Trophoblast cell (in vitro differentiated cells and primary cell): Measurements from ENCODE around the gene FUT4.

Source experiments
- DNase-seq, 2 donors: peaks; one replicate each; pipeline ENCODE4 v3.0.0-alpha.2; 2016
- H2AFZ ChIP-seq: 2 replicates; pipeline ENCODE4 v1.6.1; 2013; ENCODE audit warnings: low read length, moderate library complexity, mild to moderate bottlenecking; ENCODE audit not compliant: insufficient read depth, poor library complexity
- H2AK5ac ChIP-seq: 2 replicates; pipeline ENCODE4 v1.6.1; 2013; ENCODE audit warnings: mild to moderate bottlenecking, low read length
- H2BK120ac ChIP-seq: 2 replicates; pipeline ENCODE4 v1.6.1; 2013; ENCODE audit warnings: low read length, mild to moderate bottlenecking, moderate library complexity; ENCODE audit not compliant: insufficient read depth, poor library complexity
- H2BK12ac ChIP-seq: 2 replicates; pipeline ENCODE4 v1.6.1; 2013; ENCODE audit warnings: mild to moderate bottlenecking, low read length, moderate library complexity
- H2BK5ac ChIP-seq: 2 replicates; pipeline ENCODE4 v1.6.1; 2013; ENCODE audit warnings: low read length, low read depth, moderate library complexity, mild to moderate bottlenecking; ENCODE audit not compliant: poor library complexity
- H3K14ac ChIP-seq: 2 replicates; pipeline ENCODE4 v1.6.1; 2013; ENCODE audit warnings: mild to moderate bottlenecking, low read length
- H3K18ac ChIP-seq: 2 replicates; pipeline ENCODE4 v1.6.1; 2013; ENCODE audit warnings: mild to moderate bottlenecking, low read length
- H3K23ac ChIP-seq: 2 replicates; pipeline ENCODE4 v1.6.1; 2013; ENCODE audit warnings: low read length
- H3K27ac ChIP-seq: 2 replicates; pipeline ENCODE4 v1.5.1; 2013; ENCODE audit warnings: low read depth, mild to moderate bottlenecking, inconsistent platforms, low read length, moderate library complexity
- H3K27me3 ChIP-seq: 2 replicates; pipeline ENCODE4 v1.6.1; 2013; ENCODE audit warnings: inconsistent platforms, mild to moderate bottlenecking, low read length, moderate library complexity; ENCODE audit not compliant: insufficient read depth
- H3K36me3 ChIP-seq, 2 experiments: 1 replicate in 1 of 2; 2 replicates in 1 of 2; pipeline ENCODE4 v1.6.1; 2013; ENCODE audit warnings: low read length in 2 of 2, mild to moderate bottlenecking in 2 of 2, moderate library complexity in 1 of 2; ENCODE audit not compliant: insufficient read depth in 2 of 2, control insufficient read depth in 1 of 2
- H3K4ac ChIP-seq: 2 replicates; pipeline ENCODE4 v1.6.1; 2013; ENCODE audit warnings: low read depth, mild to moderate bottlenecking, low read length, moderate library complexity
- H3K4me1 ChIP-seq, 2 experiments: 1 replicate in 1 of 2; 2 replicates in 1 of 2; pipeline ENCODE4 v1.6.1; 2013; ENCODE audit warnings: low read length in 2 of 2, mild to moderate bottlenecking in 2 of 2, moderate library complexity in 1 of 2; ENCODE audit not compliant: insufficient read depth in 2 of 2, control insufficient read depth in 1 of 2
- H3K4me2 ChIP-seq: 2 replicates; pipeline ENCODE4 v1.6.1; 2013; ENCODE audit warnings: inconsistent platforms, mild to moderate bottlenecking, low read length, moderate library complexity
- H3K4me3 ChIP-seq: 2 replicates; pipeline ENCODE4 v1.5.1; 2013; ENCODE audit warnings: mild to moderate bottlenecking, low read depth, low read length, inconsistent platforms
- H3K79me1 ChIP-seq: one replicate; pipeline ENCODE4 v1.6.1; 2013; ENCODE audit warnings: low read length
- H3K79me2 ChIP-seq: 2 replicates; pipeline ENCODE4 v1.6.1; 2013; ENCODE audit warnings: low read length, mild to moderate bottlenecking; ENCODE audit not compliant: control insufficient read depth, insufficient read depth, poor library complexity
- H3K9ac ChIP-seq: 2 replicates; pipeline ENCODE4 v1.6.1; 2013; ENCODE audit warnings: mild to moderate bottlenecking, low read length
- H3K9me3 ChIP-seq: 2 replicates; pipeline ENCODE4 v1.6.1; 2013; ENCODE audit warnings: low read depth, mild to moderate bottlenecking, control low read depth, inconsistent platforms, low read length; ENCODE audit not compliant: insufficient read depth
- H4K12ac ChIP-seq: 2 replicates; pipeline ENCODE4 v1.6.1; 2013; ENCODE audit warnings: low read depth, mild to moderate bottlenecking, low read length, moderate library complexity
- H4K8ac ChIP-seq: 2 replicates; pipeline ENCODE4 v1.6.1; 2013; ENCODE audit warnings: low read depth, mild to moderate bottlenecking, low read length, moderate library complexity
- H4K91ac ChIP-seq: one replicate; pipeline ENCODE4 v1.6.1; 2013; ENCODE audit warnings: low read depth, mild to moderate bottlenecking, low read length, moderate library complexity
- WGBS: extraction: QIAGEN DNeasy Blood & Tissue Kit; methylation state at CpG from one replicate; pipeline ENCODE4 v1.1.7; 2013; ENCODE audit warnings: missing lambda C conversion rate; ENCODE audit not compliant: insufficient read length, insufficient coverage; ENCODE audit errors: extremely low coverage; 5-methylcytosine and 5-hydroxymethylcytosine counted together

FUT4 gene

DNA sequence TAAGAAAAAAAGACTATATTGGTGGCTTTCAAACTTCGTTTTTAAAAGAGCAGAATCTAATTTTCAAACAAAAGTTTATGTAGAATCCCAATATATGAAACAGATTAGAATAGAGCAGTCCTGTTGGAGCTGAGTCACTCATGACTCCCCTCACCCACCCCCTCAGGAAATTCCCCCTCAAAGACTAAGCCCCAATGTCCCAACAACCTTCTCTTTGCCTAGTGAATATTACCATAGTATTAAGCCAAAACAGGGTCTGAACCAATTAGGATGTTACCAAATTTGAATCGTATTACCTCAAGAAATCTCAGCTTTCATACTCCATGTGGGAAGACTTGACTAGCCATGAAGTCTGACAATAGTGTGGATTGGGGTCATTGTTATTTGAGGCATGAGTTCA lies 15.6 kb downstream of the FUT4 start:
- no peak for DNase-seq
- Histone ChIP-seq H4K8ac (no peak overlapping the region), H3K14ac (no peak overlapping the region), H3K79me2 (no peaks in the 10 kb centered on the region), H3K4me2 (no peak overlapping the region), H4K91ac (no peak overlapping the region), H3K36me3 (no peaks in the 10 kb centered on the region), H4K12ac (no peak overlapping the region), H3K27me3 (no peaks in the 10 kb centered on the region), H3K4me3 (no peak overlapping the region), H3K4ac (no peak overlapping the region), H2BK5ac (no peak overlapping the region), H3K9me3 (no peaks in the 10 kb centered on the region), H3K79me1 (peaks cover 3% of the 10 kb centered on the region), H3K9ac (no peak overlapping the region), H2AFZ (no peak overlapping the region), H2BK120ac (no peak overlapping the region), H3K4me1 (peaks cover 9 to 10% of the 10 kb centered on the region in 2 experiments), H2AK5ac (no peak overlapping the region), H3K18ac (no peak overlapping the region), H3K27ac (no peak overlapping the region), H2BK12ac (no peak overlapping the region), H3K23ac (no peak overlapping the region)
- no CpG with 5 or more reads among the region's 2 CpGs for WGBS

DNA sequence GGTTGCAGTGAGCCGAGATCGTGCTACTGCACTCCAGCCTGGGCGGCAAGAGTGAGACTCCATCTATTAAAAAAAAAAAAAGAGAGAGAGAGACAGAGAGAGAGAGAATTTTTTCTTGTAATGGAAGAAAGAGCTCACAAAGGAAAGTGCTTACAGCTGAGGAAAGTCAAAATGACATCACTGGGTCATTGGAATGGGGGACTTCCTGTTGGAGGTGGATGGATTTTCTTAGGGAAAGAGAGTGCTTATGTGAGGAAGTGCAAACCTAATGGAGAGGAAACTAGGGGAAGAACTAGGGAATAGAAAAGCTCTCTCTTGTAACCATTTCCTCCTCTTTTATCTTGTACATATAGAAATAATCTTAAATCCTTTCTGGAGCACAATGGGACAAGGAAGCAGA lies 17.1 kb downstream of the FUT4 start:
- peaks cover 3% of the 10 kb centered on the region for H3K79me1 ChIP-seq
- no peak overlapping the region for H3K18ac ChIP-seq
- no peak overlapping the region for H3K4me2 ChIP-seq
- no peak overlapping the region for H3K23ac ChIP-seq
- H4K12ac ChIP-seq, result no peak overlapping the region
- H4K8ac ChIP-seq, result no peak overlapping the region
- no peaks in the 10 kb centered on the region for H3K27me3 ChIP-seq
- H3K4ac ChIP-seq, result no peak overlapping the region
- no peak overlapping the region for H3K27ac ChIP-seq
- H2AFZ ChIP-seq, result no peak overlapping the region
- H3K4me1 ChIP-seq, result peaks cover 9 to 10% of the 10 kb centered on the region in 2 experiments
- no peak overlapping the region for H2AK5ac ChIP-seq
- no peaks in the 10 kb centered on the region for H3K36me3 ChIP-seq
- no peak overlapping the region for H2BK120ac ChIP-seq
- no peaks in the 10 kb centered on the region for H3K79me2 ChIP-seq
- H3K9me3 ChIP-seq, result no peaks in the 10 kb centered on the region
- no CpG with 5 or more reads among the region's 3 CpGs for WGBS
- H2BK5ac ChIP-seq, result no peak overlapping the region
- H2BK12ac ChIP-seq, result no peak overlapping the region
- H3K14ac ChIP-seq, result no peak overlapping the region
- no peak for DNase-seq
- H4K91ac ChIP-seq, result no peak overlapping the region
- no peak overlapping the region for H3K4me3 ChIP-seq
- no peak overlapping the region for H3K9ac ChIP-seq

DNA sequence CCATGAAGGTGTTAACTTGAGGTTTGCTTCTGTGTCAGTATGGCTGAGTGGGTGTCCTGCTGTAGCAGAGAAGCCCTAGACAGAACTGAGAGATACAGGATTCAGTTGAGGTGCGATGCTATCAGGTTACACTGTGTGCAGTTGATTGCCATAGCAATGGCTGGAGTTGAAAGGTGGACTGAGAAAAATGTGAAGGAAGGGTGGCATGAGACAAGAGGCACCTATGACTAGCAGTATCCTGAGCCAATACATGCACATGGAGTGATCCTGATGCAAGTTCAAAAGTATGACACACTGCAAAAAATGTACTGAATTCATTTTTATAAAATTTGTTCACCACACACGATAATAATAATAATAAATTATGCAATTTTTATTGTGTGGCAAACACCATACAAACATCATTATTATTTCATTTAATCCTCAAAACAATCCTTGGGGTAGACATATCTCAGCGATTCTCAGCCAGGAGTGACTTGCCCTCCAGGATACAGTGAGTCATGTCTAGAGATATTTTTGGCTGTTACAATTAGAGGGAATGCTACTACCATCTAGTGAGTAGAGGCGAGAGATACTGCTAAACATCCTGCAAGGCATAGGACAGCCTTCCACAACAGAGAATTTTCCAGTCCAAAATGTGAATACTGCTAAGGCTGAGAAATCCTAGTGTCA lies 19.6 kb downstream of the FUT4 start:
- peak overlapping the region; percentile 7 for H2BK12ac ChIP-seq
- no peaks in the 10 kb centered on the region for H3K79me2 ChIP-seq
- H3K36me3 ChIP-seq, result no peaks in the 10 kb centered on the region
- H2AFZ ChIP-seq, result no peak overlapping the region
- no peak overlapping the region for H3K23ac ChIP-seq
- H3K9ac ChIP-seq, result no peak overlapping the region
- no CpG with 5 or more reads among the region's 4 CpGs for WGBS
- H2AK5ac ChIP-seq, result no peak overlapping the region
- peaks cover 3% of the 10 kb centered on the region for H3K79me1 ChIP-seq
- H3K9me3 ChIP-seq, result no peaks in the 10 kb centered on the region
- H3K27ac ChIP-seq, result peak overlapping the region; percentile 22
- no peak overlapping the region for H3K18ac ChIP-seq
- no peak overlapping the region for H3K4me3 ChIP-seq
- no peak overlapping the region for H2BK5ac ChIP-seq
- peak overlapping the region; percentile 6 for H2BK120ac ChIP-seq
- no peak overlapping the region for H3K14ac ChIP-seq
- peaks cover 9 to 10% of the 10 kb centered on the region in 2 experiments for H3K4me1 ChIP-seq
- peak in 1 of 2 donors; percentile 47 for DNase-seq
- no peak overlapping the region for H4K8ac ChIP-seq
- H4K91ac ChIP-seq, result no peak overlapping the region
- no peak overlapping the region for H3K4me2 ChIP-seq
- H3K4ac ChIP-seq, result no peak overlapping the region
- no peaks in the 10 kb centered on the region for H3K27me3 ChIP-seq
- no peak overlapping the region for H4K12ac ChIP-seq

DNA sequence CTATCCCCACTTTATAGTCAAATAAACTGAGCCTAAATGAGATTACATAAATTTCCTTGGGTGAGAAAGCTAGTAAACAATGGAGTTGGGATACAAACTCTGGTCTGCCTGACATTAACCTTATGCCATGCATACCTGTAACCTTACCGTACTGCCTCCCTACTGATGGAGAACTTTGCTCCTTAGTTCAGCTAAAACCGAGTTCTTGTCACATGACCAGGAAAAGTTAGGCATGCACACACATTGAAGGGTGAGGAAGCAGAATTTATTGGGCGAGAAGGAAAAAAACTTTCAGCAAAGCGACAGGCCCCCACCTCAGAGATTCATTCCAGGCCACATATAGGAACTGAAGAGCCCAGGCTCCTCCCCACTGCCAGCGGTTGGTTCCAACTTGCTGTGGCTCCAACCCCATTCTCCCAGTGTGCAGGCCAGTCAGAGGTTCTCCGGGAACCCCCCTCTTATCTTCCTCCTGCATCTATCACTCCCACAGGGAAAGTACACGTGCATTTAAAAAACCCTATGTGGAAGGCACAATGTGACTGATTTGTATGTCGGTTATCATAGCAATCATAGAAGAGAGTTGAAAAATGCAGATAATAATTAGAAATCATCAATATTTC lies 20.2 kb downstream of the FUT4 start:
- Histone ChIP-seq H2AK5ac (no peak overlapping the region), H2BK12ac (no peak overlapping the region), H4K12ac (no peak overlapping the region), H4K91ac (no peak overlapping the region), H3K4me1 (peaks cover 9 to 10% of the 10 kb centered on the region in 2 experiments), H3K9me3 (no peaks in the 10 kb centered on the region), H3K79me2 (no peaks in the 10 kb centered on the region), H3K4me3 (no peak overlapping the region), H3K18ac (no peak overlapping the region), H3K9ac (no peak overlapping the region), H3K4ac (peak overlapping the region; percentile 15), H4K8ac (no peak overlapping the region), H3K36me3 (no peaks in the 10 kb centered on the region), H3K4me2 (no peak overlapping the region), H2BK5ac (no peak overlapping the region), H3K79me1 (peaks cover 3% of the 10 kb centered on the region), H2AFZ (no peak overlapping the region), H3K27ac (peak overlapping the region; percentile 22), H3K27me3 (no peaks in the 10 kb centered on the region), H3K23ac (no peak overlapping the region), H3K14ac (no peak overlapping the region), H2BK120ac (no peak overlapping the region)
- no CpG with 5 or more reads among the region's 8 CpGs for WGBS
- DNase-seq, result no peak
